HEK293 (cell line): ENCODE measurements around the gene CAPN13.

ENCODE experiments used
- HOXA7 ChIP-seq: sonication (generic); formaldehyde crosslinking; IDR thresholded peaks from 2 replicates; pipeline ENCODE4 v1.8.1; 2022; ENCODE audit warnings: missing genetic modification reagents, borderline replicate concordance
- SP7 ChIP-seq: fragments of 450-650 bp; formaldehyde crosslinking; IDR thresholded peaks from 2 replicates; pipeline ENCODE4 v1.5.1; 2016; ENCODE audit warnings: missing biosample characterization, missing genetic modification characterization
- ZBTB44 ChIP-seq: fragments of 450-650 bp; IDR thresholded peaks from 2 replicates; pipeline ENCODE4 v1.5.1; 2018; ENCODE audit warnings: missing biosample characterization, mild to moderate bottlenecking, missing genetic modification characterization
- ZBTB6 ChIP-seq: fragments of 450-650 bp; formaldehyde crosslinking; IDR thresholded peaks from 2 replicates; pipeline ENCODE4 v1.5.1; 2017; ENCODE audit warnings: missing biosample characterization, missing genetic modification characterization
- ZFP37 ChIP-seq: fragments of 450-650 bp; formaldehyde crosslinking; IDR thresholded peaks from 2 replicates; pipeline ENCODE4 v1.5.1; 2016; ENCODE audit warnings: missing biosample characterization, missing genetic modification characterization
- ZNF121 ChIP-seq: fragments of 450-650 bp; formaldehyde crosslinking; IDR thresholded peaks from 2 replicates; pipeline ENCODE4 v1.5.1; 2016; ENCODE audit warnings: missing biosample characterization, missing genetic modification characterization
- ZNF138 ChIP-seq: fragments of 450-650 bp; formaldehyde crosslinking; IDR thresholded peaks from 2 replicates; pipeline ENCODE4 v1.5.1; 2016; ENCODE audit warnings: missing biosample characterization, missing genetic modification characterization, borderline replicate concordance
- ZNF248 ChIP-seq: fragments of 450-650 bp; formaldehyde crosslinking; IDR thresholded peaks from 2 replicates; pipeline ENCODE4 v1.5.1; 2017; ENCODE audit warnings: missing biosample characterization, missing genetic modification characterization
- ZNF433 ChIP-seq: fragments of 450-650 bp; formaldehyde crosslinking; IDR thresholded peaks from 2 replicates; pipeline ENCODE4 v1.5.1; 2016; ENCODE audit warnings: missing biosample characterization, missing genetic modification characterization, low read depth
- ZNF449 ChIP-seq: fragments of 450-650 bp; formaldehyde crosslinking; IDR thresholded peaks from 2 replicates; pipeline ENCODE4 v1.5.1; 2017; ENCODE audit warnings: missing biosample characterization, mild to moderate bottlenecking, missing genetic modification characterization, moderate library complexity
- ZNF530 ChIP-seq: fragments of 450-650 bp; formaldehyde crosslinking; IDR thresholded peaks from 2 replicates; pipeline ENCODE4 v1.5.1; 2016; ENCODE audit warnings: low read depth, missing biosample characterization, missing genetic modification characterization
- ZNF791 ChIP-seq: fragments of 450-650 bp; formaldehyde crosslinking; IDR thresholded peaks from 2 replicates; pipeline ENCODE4 v1.5.1; 2016; ENCODE audit warnings: missing biosample characterization, missing genetic modification characterization
- ZSCAN18 ChIP-seq: fragments of 450-650 bp; formaldehyde crosslinking; IDR thresholded peaks from 2 replicates; pipeline ENCODE4 v1.5.1; 2016; ENCODE audit warnings: missing biosample characterization, missing genetic modification characterization
- TF ChIP-seq, protein P1 (sequence below): fragments of 450-650 bp; formaldehyde crosslinking; IDR thresholded peaks from 2 replicates; pipeline ENCODE4 v1.5.1; 2016; ENCODE audit warnings: missing biosample characterization, missing genetic modification characterization
- TF ChIP-seq, protein P2 (sequence below): fragments of 450-650 bp; formaldehyde crosslinking; IDR thresholded peaks from 2 replicates; pipeline ENCODE4 v1.5.1; 2016; ENCODE audit warnings: missing biosample characterization, missing genetic modification characterization

CAPN13 gene

GRCh38 chr2:30736461-30737325, 70.6 kb downstream of the CAPN13 start (continued):
- TF ChIP-seq ZSCAN18 (tag by site-specific recombination) = no peak
- no peak for TF ChIP-seq SP7 (tag by site-specific recombination)
- no peak for TF ChIP-seq ZNF138 (tag by site-specific recombination)
- TF ChIP-seq ZNF121 (tag by site-specific recombination) = no peak
- no peak for TF ChIP-seq HOXA7
- no peak for TF ChIP-seq ZNF248 (tag by site-specific recombination)
- TF ChIP-seq ZBTB6 (tag by site-specific recombination) = no peak
- TF ChIP-seq, protein P1, sequence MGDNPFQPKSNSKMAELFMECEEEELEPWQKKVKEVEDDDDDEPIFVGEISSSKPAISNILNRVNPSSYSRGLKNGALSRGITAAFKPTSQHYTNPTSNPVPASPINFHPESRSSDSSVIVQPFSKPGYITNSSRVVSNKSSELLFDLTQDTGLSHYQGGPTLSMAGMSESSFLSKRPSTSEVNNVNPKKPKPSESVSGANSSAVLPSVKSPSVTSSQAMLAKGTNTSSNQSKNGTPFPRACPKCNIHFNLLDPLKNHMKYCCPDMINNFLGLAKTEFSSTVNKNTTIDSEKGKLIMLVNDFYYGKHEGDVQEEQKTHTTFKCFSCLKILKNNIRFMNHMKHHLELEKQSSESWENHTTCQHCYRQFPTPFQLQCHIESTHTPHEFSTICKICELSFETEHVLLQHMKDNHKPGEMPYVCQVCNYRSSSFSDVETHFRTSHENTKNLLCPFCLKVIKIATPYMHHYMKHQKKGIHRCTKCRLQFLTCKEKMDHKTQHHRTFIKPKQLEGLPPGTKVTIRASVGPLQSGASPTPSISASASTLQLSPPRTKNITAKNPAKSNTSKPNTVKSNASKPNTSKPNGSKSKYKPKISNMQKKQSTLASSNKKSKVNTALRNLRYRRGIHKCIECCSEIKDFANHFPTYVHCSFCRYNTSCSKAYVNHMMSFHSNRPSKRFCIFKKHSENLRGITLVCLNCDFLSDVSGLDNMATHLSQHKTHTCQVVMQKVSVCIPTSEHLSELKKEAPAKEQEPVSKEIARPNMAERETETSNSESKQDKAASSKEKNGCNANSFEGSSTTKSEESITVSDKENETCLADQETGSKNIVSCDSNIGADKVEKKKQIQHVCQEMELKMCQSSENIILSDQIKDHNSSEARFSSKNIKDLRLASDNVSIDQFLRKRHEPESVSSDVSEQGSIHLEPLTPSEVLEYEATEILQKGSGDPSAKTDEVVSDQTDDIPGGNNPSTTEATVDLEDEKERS = no peak
- TF ChIP-seq ZNF449 (tag by site-specific recombination) = no peak
- no peak for TF ChIP-seq ZNF530 (tag by site-specific recombination)
- TF ChIP-seq, protein P2, sequence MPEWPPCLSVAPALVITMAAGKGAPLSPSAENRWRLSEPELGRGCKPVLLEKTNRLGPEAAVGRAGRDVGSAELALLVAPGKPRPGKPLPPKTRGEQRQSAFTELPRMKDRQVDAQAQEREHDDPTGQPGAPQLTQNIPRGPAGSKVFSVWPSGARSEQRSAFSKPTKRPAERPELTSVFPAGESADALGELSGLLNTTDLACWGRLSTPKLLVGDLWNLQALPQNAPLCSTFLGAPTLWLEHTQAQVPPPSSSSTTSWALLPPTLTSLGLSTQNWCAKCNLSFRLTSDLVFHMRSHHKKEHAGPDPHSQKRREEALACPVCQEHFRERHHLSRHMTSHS = no peak
- no peak for TF ChIP-seq ZBTB44 (tag by site-specific recombination)
- no peak for TF ChIP-seq ZFP37 (tag by site-specific recombination)
- TF ChIP-seq ZNF433 (tag by site-specific recombination) = no peak
- TF ChIP-seq ZNF791 = no peak
